ENCODE results near the gene MBD5. TPM values are rescaled to one million over a fixed set of nuclear protein-coding genes. Genes with fewer than 3 reads are reported as not detected.

MBD5 gene
- total RNA-seq, 4 donors from 2014 or later: 51.2 to 85.9 (median 72.6) TPM

GRCh38 chr2:148257276-148257675, 236.4 kb downstream of the MBD5 start:
- no peaks in the 10 kb centered on the region for H3K27me3 ChIP-seq
- H3K27ac ChIP-seq: no peak overlapping the region
- no peaks in the 10 kb centered on the region for H3K4me1 ChIP-seq
- no peaks in the 10 kb centered on the region for H3K9me3 ChIP-seq
- H3K36me3 ChIP-seq: no peaks in the 10 kb centered on the region
- 95 to 98% methylated on average over 6 of the region's 6 CpGs for WGBS, 2 donors
- TF ChIP-seq POLR2A (IDR thresholded peaks at IDR 0.05): no peak
- no peak for TF ChIP-seq CTCF (IDR thresholded peaks at IDR 0.05)
- no peak overlapping the region for H3K4me3 ChIP-seq (replicated peaks in 1 of 3)
- no peak for DNase-seq
- intact Hi-C loops (cut with DNase I): no loop called here

GRCh38 chr2:148258124-148258523, 237.2 kb downstream of the MBD5 start:
- Histone ChIP-seq H3K27ac (no peak overlapping the region), H3K9me3 (no peaks in the 10 kb centered on the region), H3K4me3 (replicated peaks in 1 of 3) (no peak overlapping the region), H3K27me3 (no peaks in the 10 kb centered on the region), H3K36me3 (no peaks in the 10 kb centered on the region), H3K4me1 (no peaks in the 10 kb centered on the region)
- no peak for DNase-seq
- intact Hi-C loops (cut with DNase I): no loop called here
- TF ChIP-seq POLR2A (IDR thresholded peaks at IDR 0.05): no peak
- TF ChIP-seq CTCF (IDR thresholded peaks at IDR 0.05): no peak
- 77 to 78% methylated on average over 9 to 10 of the region's 10 CpGs for WGBS, 2 donors

- Histone ChIP-seq H3K36me3 (no peaks in the 10 kb centered on the region), H3K27ac (no peak overlapping the region), H3K27me3 (no peaks in the 10 kb centered on the region), H3K4me3 (replicated peaks in 1 of 3) (no peak overlapping the region), H3K9me3 (no peaks in the 10 kb centered on the region), H3K4me1 (no peaks in the 10 kb centered on the region)
- DNase-seq: no peak
- intact Hi-C loops (cut with DNase I): no loop called here
- TF ChIP-seq CTCF (IDR thresholded peaks at IDR 0.05) (no peak), POLR2A (IDR thresholded peaks at IDR 0.05) (no peak)
- 82 to 94% methylated on average over 6 of the region's 6 CpGs for WGBS, 2 donors
Observed at GRCh38 chr2:148259674-148260073, 238.8 kb downstream of the MBD5 start.

GRCh38 chr2:148263890-148264289, 243.0 kb downstream of the MBD5 start:
- Histone ChIP-seq H3K36me3 (no peaks in the 10 kb centered on the region), H3K4me3 (replicated peaks in 1 of 3) (no peak overlapping the region), H3K4me1 (no peaks in the 10 kb centered on the region), H3K27me3 (no peaks in the 10 kb centered on the region), H3K9me3 (no peaks in the 10 kb centered on the region), H3K27ac (no peak overlapping the region)
- TF ChIP-seq POLR2A (IDR thresholded peaks at IDR 0.05): no peak
- TF ChIP-seq CTCF (IDR thresholded peaks at IDR 0.05): no peak
- WGBS, 2 donors: 92 to 95% methylated on average over 2 of the region's 2 CpGs
- DNase-seq: no peak
- intact Hi-C loops (cut with DNase I): no loop called here

- no peaks in the 10 kb centered on the region for H3K9me3 ChIP-seq
- intact Hi-C loops (cut with DNase I): no loop called here
- no peaks in the 10 kb centered on the region for H3K27me3 ChIP-seq
- TF ChIP-seq CTCF (IDR thresholded peaks at IDR 0.05) (no peak), POLR2A (IDR thresholded peaks at IDR 0.05) (no peak)
- H3K4me3 ChIP-seq (replicated peaks in 1 of 3): no peak overlapping the region
- H3K36me3 ChIP-seq: no peaks in the 10 kb centered on the region
- WGBS, 2 donors: 60 to 66% methylated on average over 4 of the region's 4 CpGs
- DNase-seq: no peak
- H3K27ac ChIP-seq: no peak overlapping the region
- H3K4me1 ChIP-seq: no peaks in the 10 kb centered on the region
Observed at GRCh38 chr2:148273158-148273691, 252.3 kb downstream of the MBD5 start.

All from thyroid gland (tissue), 4 donors.